CD4-positive, CD25-positive, alpha-beta regulatory T cell (primary cell): Measurements from ENCODE around the gene TSPEAR. TPM values are rescaled to one million over a fixed set of nuclear protein-coding genes. Genes with fewer than 3 reads are reported as not detected.
"Not testable (repeated sequence)": the region's sequence is repeated elsewhere in the genome, so short reads cannot be mapped to it uniquely, and the experiment has no call there.

Experiments
- ATAC-seq, 2 donors: fragments of 150-1000 bp; cut with Tn5 transposase; one replicate each; pipeline ENCODE4 v1.10.0; 2021; ENCODE audit warnings: low read depth in 2 of 2, moderate number of reproducible peaks in 2 of 2, moderate library complexity in 1 of 2
- DNase-seq, 3 donors: peaks; one replicate each; pipeline versions ENCODE4 v3.0.0 to v3.0.0-alpha.2; 2012 to 2022; ENCODE audit warnings: mixed read lengths in 1 of 3
- H3K27ac ChIP-seq: one replicate; pipeline ENCODE4 v1.7.0; 2013; ENCODE audit warnings: mild to moderate bottlenecking, low read length; ENCODE audit not compliant: insufficient read depth, poor library complexity, severe bottlenecking
- H3K27me3 ChIP-seq: one replicate; pipeline ENCODE4 v1.7.0; 2013; ENCODE audit warnings: low read length; ENCODE audit not compliant: control insufficient read depth, insufficient read depth
- H3K36me3 ChIP-seq: one replicate; pipeline ENCODE4 v1.7.0; 2013; ENCODE audit warnings: mild to moderate bottlenecking, low read length, moderate library complexity; ENCODE audit not compliant: control insufficient read depth, insufficient read depth
- H3K4me1 ChIP-seq: 2 replicates; pipeline ENCODE4 v1.7.0; 2013; ENCODE audit warnings: mild to moderate bottlenecking, low read length; ENCODE audit not compliant: insufficient read depth, control insufficient read depth, poor library complexity, severe bottlenecking
- H3K4me3 ChIP-seq: one replicate; pipeline ENCODE4 v1.7.0; 2013; ENCODE audit warnings: low read depth, mild to moderate bottlenecking, low read length, moderate library complexity
- H3K9me3 ChIP-seq, 2 experiments: 1 replicate in 1 of 2; 2 replicates in 1 of 2; pipeline ENCODE4 v1.7.0; 2013; ENCODE audit warnings: low read length in 2 of 2, mild to moderate bottlenecking in 1 of 2, moderate library complexity in 1 of 2; ENCODE audit not compliant: control insufficient read depth in 2 of 2
- H3K27ac Mint-ChIP-seq, 3 donors: one replicate each; pipeline ENCODE4 v1.8.0; 2020 to 2022; ENCODE audit warnings: mild to moderate bottlenecking in 3 of 3, mixed read lengths in 3 of 3, moderate library complexity in 2 of 3
- H3K27me3 Mint-ChIP-seq: one replicate; pipeline ENCODE4 v1.8.0; 2022; ENCODE audit warnings: mild to moderate bottlenecking, mixed read lengths
- H3K36me3 Mint-ChIP-seq: one replicate; pipeline ENCODE4 v1.8.0; 2020; ENCODE audit warnings: mixed read lengths
- H3K4me1 Mint-ChIP-seq, 4 donors: one replicate each; pipeline ENCODE4 v1.8.0; 2020 to 2022; ENCODE audit warnings: mixed read lengths in 4 of 4, mild to moderate bottlenecking in 1 of 4
- H3K4me3 Mint-ChIP-seq, 4 donors: one replicate each; pipeline ENCODE4 v1.8.0; 2020 to 2022; ENCODE audit warnings: mild to moderate bottlenecking in 4 of 4, mixed read lengths in 4 of 4, moderate library complexity in 3 of 4
- H3K9me3 Mint-ChIP-seq, 7 donors: one replicate each; pipeline ENCODE4 v1.8.0; 2020 to 2022; ENCODE audit warnings: mixed read lengths in 7 of 7, mild to moderate bottlenecking in 3 of 7, moderate library complexity in 2 of 7
- polyA plus RNA-seq, 4 donors: library from polyadenylated mRNA; unstranded; fragments of 300-500 nt; fragmentation: Illumina TruSeq; gene quantifications; one replicate each; pipeline ENCODE4 v1.2.3, GENCODE V29; 2021
- total RNA-seq: library from RNA; stranded (reverse); gene quantifications from one replicate; pipeline ENCODE4 v1.2.3, GENCODE V29; 2022

Gene TSPEAR
- total and polyA plus RNA-seq, 5 donors from 2014 or later: 0.05 TPM; not detected in 4

DNA sequence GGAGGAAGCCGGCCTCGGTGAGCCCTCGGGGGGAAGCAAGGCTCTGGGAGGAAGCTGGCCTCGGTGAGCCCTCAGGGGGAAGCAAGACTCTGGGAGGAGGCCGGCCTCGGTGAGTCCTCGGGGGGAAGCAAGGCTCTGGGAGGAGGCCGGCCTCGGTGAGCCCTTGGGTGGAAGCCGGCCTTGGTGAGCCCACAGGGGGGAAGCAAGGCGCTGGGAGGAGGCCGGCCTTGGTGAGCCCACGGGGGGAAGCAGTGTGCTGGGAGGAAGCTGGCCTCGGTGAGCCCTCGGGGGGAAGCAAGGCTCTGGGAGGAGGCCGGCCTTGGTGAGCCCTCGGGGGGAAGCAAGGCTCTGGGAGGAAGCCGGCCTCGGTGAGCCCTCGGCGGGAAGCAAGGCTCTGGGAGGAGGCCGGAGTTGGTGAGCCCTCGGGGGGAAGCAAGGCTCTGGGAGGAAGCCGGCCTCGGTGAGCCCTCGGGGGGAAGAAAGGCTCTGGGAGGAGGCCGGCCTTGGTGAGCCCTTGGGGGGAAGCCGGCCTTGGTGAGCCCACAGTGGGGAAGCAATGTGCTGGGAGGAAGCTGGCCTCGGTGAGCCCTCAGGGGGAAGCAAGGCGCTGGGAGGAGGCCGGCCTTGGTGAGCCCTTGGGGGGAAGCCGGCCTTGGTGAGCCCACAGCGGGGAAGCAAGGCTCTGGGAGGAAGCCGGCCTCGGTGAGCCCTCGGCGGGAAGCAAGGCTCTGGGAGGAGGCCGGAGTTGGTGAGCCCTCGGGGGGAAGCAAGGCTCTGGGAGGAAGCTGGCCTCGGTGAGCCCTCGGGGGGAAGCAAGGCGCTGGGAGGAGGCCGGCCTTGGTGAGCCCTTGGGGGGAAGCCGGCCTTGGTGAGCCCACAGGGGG lies 208.1 kb downstream of the TSPEAR start:
- not testable (repeated sequence) for H3K27ac Mint-ChIP-seq, DNase-seq, H3K9me3 ChIP-seq, H3K36me3 Mint-ChIP-seq, H3K27me3 Mint-ChIP-seq, ATAC-seq, H3K36me3 ChIP-seq, H3K27me3 ChIP-seq, H3K9me3 Mint-ChIP-seq, H3K27ac ChIP-seq, H3K4me1 Mint-ChIP-seq, H3K4me3 Mint-ChIP-seq, H3K4me1 ChIP-seq, H3K4me3 ChIP-seq

DNA sequence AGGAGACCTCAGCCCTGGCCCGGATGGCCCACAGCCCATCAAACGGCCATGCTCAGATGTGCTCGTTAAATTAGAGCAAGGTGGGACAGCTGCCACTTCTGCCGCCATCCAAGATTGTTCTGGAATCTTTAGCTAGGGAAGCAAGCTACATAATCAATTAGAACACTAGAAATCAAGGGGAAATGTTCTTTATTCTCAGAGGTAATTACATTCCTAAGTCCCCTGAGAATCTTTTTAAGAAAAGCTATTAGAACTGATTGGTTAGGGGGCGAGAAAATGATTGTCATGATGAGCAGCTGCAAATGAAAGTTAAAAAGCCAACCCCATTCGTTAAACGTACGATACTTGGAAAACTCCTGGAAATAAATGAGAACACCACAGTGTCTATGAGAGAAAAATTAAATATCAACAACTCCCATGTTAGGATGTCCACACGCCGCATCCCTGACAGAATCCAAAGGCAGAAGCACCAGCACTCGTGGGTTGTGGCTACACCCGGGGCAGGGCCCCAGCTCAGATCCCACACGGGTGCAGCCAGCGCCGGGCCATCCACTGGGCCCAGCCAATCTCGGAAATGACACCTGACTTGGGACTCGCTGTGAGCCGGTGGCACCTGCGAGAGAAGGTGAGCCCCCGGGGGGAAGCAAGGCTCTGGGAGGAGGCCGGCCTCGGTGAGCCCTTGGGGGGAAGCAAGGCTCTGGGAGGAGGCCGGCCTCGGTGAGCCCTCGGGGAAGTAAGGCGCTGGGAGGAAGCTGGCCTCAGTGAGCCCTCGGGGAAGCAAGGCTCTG lies 209.0 kb downstream of the TSPEAR start:
- Histone ChIP-seq H3K27me3 (no peaks in the 10 kb centered on the region), H3K4me3 (no peak overlapping the region), H3K9me3 (no peaks in the 10 kb centered on the region), H3K4me1 (no peaks in the 10 kb centered on the region), H3K36me3 (no peaks in the 10 kb centered on the region), H3K27ac (no peak overlapping the region)
- peaks cover 0 to 5% (median 2%) of the 10 kb centered on the region in 4 donors for H3K4me1 Mint-ChIP-seq
- H3K27ac Mint-ChIP-seq: no peak overlapping the region
- no peaks in the 10 kb centered on the region for H3K36me3 Mint-ChIP-seq
- H3K27me3 Mint-ChIP-seq: peaks cover 7% of the 10 kb centered on the region
- no peak for DNase-seq
- ATAC-seq: no peak
- no peak overlapping the region for H3K4me3 Mint-ChIP-seq
- H3K9me3 Mint-ChIP-seq: no peaks in the 10 kb centered on the region

DNA sequence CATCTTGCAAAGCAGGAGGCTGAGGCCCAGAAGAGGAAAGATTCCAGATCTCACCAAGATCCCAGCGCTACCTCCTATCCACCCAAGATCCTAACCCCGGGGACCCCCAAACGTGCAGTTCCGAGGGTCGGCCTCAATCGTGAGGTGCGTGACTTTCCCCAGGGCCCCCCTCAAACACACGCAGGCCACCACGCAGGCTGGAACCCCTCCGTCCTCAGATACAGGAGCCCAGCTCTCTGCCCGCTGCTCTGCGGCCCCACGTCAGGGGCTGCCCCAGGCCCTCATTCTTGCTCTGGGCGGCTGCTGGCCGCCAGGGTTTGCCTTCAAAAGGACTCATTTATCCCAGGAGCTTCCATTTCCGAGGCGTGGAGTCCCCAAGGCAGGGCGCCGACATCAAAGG lies 211.3 kb downstream of the TSPEAR start:
- Mint-ChIP-seq H3K27ac (no peak overlapping the region), H3K4me1 (peaks cover 0 to 5% (median 2%) of the 10 kb centered on the region in 4 donors), H3K27me3 (peaks cover 8% of the 10 kb centered on the region), H3K9me3 (peaks cover 0 to 1% (median 0%) of the 10 kb centered on the region in 7 donors), H3K4me3 (no peak overlapping the region), H3K36me3 (no peaks in the 10 kb centered on the region)
- H3K27me3 ChIP-seq: no peaks in the 10 kb centered on the region
- H3K27ac ChIP-seq: no peak overlapping the region
- no peaks in the 10 kb centered on the region for H3K36me3 ChIP-seq
- no peaks in the 10 kb centered on the region for H3K4me1 ChIP-seq
- no peak for ATAC-seq
- no peak for DNase-seq
- no peak overlapping the region for H3K4me3 ChIP-seq
- no peaks in the 10 kb centered on the region for H3K9me3 ChIP-seq

DNA sequence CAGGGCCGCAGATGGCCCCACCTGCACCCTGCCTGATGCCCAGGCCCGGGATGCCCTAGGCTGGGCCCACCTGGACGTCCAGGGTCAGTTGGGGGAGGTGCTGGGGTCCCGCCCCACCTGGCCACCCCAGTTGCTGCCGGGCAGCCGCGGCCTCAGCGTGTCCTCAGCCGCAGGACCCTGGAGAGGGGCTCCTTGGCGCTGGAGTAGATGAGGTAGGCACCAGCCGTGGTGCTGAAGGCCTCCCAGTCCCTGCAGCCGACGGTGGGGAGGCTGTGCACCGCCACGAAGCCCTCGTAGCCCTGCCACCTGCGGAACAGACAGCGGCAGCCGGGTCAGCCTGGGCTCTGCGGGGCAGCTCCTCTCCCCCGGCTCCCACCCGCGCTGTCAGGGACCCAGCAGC lies 211.7 kb downstream of the TSPEAR start:
- DNase-seq: no peak

DNA sequence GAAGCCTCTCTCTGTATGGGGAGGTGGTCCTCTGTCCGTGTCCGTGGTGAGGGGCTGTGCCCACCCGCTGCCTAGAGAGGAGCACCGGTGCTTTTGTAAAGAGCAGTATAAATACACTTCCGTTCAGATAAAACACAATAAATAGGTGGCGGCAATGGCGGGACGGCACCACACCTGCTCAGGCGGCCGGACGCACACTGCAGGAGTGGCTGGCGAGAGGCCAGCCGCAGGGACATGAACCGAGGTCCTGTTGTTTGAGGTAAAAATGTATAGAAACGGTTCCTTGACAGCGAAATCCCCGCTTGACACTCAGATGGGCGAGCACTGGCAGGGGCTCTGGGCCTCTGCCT lies 212.2 kb downstream of the TSPEAR start:
- no peak for DNase-seq
- H3K36me3 ChIP-seq: no peaks in the 10 kb centered on the region
- no peaks in the 10 kb centered on the region for H3K9me3 ChIP-seq
- no peaks in the 10 kb centered on the region for H3K4me1 ChIP-seq
- no peaks in the 10 kb centered on the region for H3K27me3 ChIP-seq
- H3K27me3 Mint-ChIP-seq: peaks cover 8% of the 10 kb centered on the region
- H3K4me1 Mint-ChIP-seq: peaks cover 0 to 5% (median 2%) of the 10 kb centered on the region in 4 donors
- no peak overlapping the region for H3K27ac Mint-ChIP-seq
- ATAC-seq: no peak
- H3K4me3 Mint-ChIP-seq: no peak overlapping the region
- H3K9me3 Mint-ChIP-seq: peaks cover 0 to 2% (median 0%) of the 10 kb centered on the region in 7 donors
- no peak overlapping the region for H3K27ac ChIP-seq
- no peaks in the 10 kb centered on the region for H3K36me3 Mint-ChIP-seq
- H3K4me3 ChIP-seq: no peak overlapping the region

More for the DNA sequence above, 211.7 kb downstream of the TSPEAR start:
- no peaks in the 10 kb centered on the region for H3K27me3 ChIP-seq
- no peaks in the 10 kb centered on the region for H3K4me1 ChIP-seq
- H3K27ac ChIP-seq: no peak overlapping the region
- H3K9me3 ChIP-seq: no peaks in the 10 kb centered on the region
- Mint-ChIP-seq H3K27ac (no peak overlapping the region), H3K9me3 (peaks cover 0 to 1% (median 0%) of the 10 kb centered on the region in 7 donors), H3K27me3 (peaks cover 8% of the 10 kb centered on the region), H3K4me3 (no peak overlapping the region), H3K4me1 (peaks cover 0 to 5% (median 2%) of the 10 kb centered on the region in 4 donors), H3K36me3 (no peaks in the 10 kb centered on the region)
- H3K36me3 ChIP-seq: no peaks in the 10 kb centered on the region
- no peak overlapping the region for H3K4me3 ChIP-seq
- no peak for ATAC-seq

DNA sequence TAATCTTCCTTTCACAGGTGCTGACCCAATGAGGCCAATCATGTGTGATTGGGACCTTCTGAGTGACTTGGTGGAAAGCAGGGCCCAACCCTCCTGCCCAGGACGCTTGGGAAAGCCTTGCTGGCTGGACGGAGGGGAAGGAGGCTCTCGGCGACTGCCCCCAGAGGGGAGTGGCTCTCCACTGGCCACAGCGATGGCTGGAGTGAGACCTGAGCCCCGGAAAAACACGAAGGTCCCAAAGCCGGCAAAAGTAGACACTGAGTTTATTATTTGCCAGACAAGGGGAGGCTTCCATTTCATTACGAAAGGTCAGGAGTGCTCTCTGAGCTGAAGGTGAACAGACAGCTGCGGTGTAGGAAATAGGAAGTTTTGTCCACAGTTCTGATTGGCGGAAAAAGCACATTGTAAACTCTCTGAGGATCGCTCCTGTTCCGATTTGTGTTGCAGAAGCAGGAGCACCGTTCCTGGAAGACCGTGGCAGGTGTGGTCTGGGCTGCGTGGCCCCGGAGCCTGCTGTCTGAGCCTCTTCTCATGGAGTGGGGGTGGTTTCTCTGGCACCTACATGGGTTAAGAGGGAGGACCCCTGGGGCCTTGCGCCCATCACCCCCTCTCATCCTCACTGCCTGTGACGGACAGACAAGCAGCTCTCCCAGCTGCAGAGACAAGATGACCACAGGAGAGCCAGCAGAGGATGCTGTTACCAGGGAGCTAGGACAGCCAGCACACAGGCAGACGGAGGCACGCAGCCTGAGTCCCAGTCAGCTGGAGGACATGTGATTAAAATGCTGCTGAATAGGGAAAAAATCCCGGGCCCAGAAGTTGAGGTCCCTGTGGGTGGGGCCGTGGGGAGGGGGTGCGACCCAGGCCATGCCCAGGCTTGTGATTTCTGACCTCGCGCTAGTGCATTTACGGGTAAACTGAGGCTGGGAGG lies 212.8 kb downstream of the TSPEAR start:
- Mint-ChIP-seq H3K27me3 (peaks cover 8% of the 10 kb centered on the region), H3K4me3 (no peak overlapping the region), H3K9me3 (peaks cover 0 to 3% (median 0%) of the 10 kb centered on the region in 7 donors), H3K36me3 (no peaks in the 10 kb centered on the region), H3K4me1 (peaks cover 0 to 5% (median 1%) of the 10 kb centered on the region in 4 donors), H3K27ac (no peak overlapping the region)
- DNase-seq (no peak), ATAC-seq (no peak)
- no peak overlapping the region for H3K27ac ChIP-seq
- H3K27me3 ChIP-seq: no peaks in the 10 kb centered on the region
- no peak overlapping the region for H3K4me3 ChIP-seq
- H3K4me1 ChIP-seq: no peaks in the 10 kb centered on the region
- no peaks in the 10 kb centered on the region for H3K36me3 ChIP-seq
- H3K9me3 ChIP-seq: no peaks in the 10 kb centered on the region

DNA sequence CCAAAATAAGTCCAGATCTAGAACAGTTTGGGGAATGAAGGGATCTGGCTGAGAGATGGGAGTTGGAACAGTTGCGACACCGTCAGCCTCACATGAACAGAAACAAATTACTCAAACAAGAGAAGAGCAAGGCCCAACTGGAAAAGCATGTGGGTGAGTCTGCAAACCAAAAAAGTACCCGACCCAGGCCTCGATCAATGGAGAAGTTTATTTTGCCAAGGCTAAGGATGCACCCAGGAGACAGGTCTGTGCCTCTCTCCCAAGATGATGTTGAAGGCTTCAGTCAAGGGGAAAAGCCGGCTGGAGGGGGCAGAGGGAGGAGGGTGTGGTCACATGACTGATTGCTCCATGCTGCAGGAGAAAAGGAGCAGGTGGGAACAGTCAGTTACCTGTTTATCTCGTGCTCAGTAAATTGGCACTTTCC lies 213.7 kb downstream of the TSPEAR start:
- H3K4me1 ChIP-seq: no peaks in the 10 kb centered on the region
- no peak overlapping the region for H3K27ac ChIP-seq
- peaks cover 10% of the 10 kb centered on the region for H3K27me3 Mint-ChIP-seq
- H3K36me3 Mint-ChIP-seq: no peaks in the 10 kb centered on the region
- no peak overlapping the region for H3K4me3 Mint-ChIP-seq
- peaks cover 0 to 5% (median 1%) of the 10 kb centered on the region in 4 donors for H3K4me1 Mint-ChIP-seq
- no peaks in the 10 kb centered on the region for H3K36me3 ChIP-seq
- no peak overlapping the region for H3K4me3 ChIP-seq
- ATAC-seq (no peak), DNase-seq (no peak)
- H3K27me3 ChIP-seq: no peaks in the 10 kb centered on the region
- peaks cover 6 to 8% of the 10 kb centered on the region in 2 experiments for H3K9me3 ChIP-seq
- no peak overlapping the region for H3K27ac Mint-ChIP-seq
- peaks cover 0 to 6% (median 5%) of the 10 kb centered on the region in 7 donors for H3K9me3 Mint-ChIP-seq
